ENCODE data around the gene UNK. TPM values are rescaled to one million over a fixed set of nuclear protein-coding genes. Genes with fewer than 3 reads are reported as not detected.
"Not testable (repeated sequence)": the region's sequence is repeated elsewhere in the genome, so short reads cannot be mapped to it uniquely, and the experiment has no call there.

UNK gene
- total and polyA plus RNA-seq, 9 of the 15 experiments (the other 6 are each of a cell fraction or from before 2014, with no cell fraction given) = 12.8 to 38.6 (median 24.8) TPM

DNA sequence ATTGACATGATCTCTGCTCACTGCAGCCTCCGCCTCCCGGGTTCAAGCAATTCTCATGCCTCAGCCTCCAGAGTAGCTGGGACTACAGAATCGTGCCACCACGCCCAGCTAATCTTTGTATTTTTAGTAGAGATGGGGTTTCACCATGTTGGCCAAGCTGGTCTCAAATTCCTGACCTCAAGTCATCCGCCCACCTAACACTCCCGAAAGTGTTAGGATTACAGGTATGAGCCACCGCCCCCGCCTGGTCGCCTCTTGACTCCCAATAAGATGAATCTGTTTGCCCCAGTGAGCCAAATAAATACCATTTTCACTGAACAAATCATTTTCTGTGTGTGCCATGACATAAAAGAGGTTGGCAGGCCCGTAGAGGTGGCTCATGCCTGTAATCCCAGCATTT is 74.8 kb downstream of the UNK start:
- H3K36me3 ChIP-seq (ENCODE audit: control insufficient read depth, insufficient read depth, low read length); BruUV-seq (replicated peaks); in situ Hi-C loops (cut with MboI); H3K4me3 ChIP-seq; H3K9me3 ChIP-seq (replicated peaks; ENCODE audit: control insufficient read depth, insufficient read depth, low read depth, low read length); ATAC-seq; H4K20me1 ChIP-seq (replicated peaks; ENCODE audit: control insufficient read depth, insufficient read depth, low read length); DNase-seq (ENCODE audit: extremely low read depth in 1 of 4, low spot score in 3 of 4); FAIRE-seq; H3K9me1 ChIP-seq (ENCODE audit: control insufficient read depth, insufficient read depth, low read length); H3K27me3 ChIP-seq (ENCODE audit: control insufficient read depth in 2 of 2, insufficient read depth in 2 of 2, low read length in 2 of 2): not testable (repeated sequence)
- Histone ChIP-seq H3K27ac (ENCODE audit: extremely low read depth, low read depth, low read length) (peak overlapping the region; percentile 94), H3K4me1 (replicated peaks in 1 of 2; ENCODE audit: control insufficient read depth in 2 of 2, insufficient read depth in 2 of 2, low read length in 2 of 2) (peaks cover 24 to 39% of the 10 kb centered on the region in 2 experiments), H3K9ac (ENCODE audit: insufficient read depth in 1 of 2, low read depth in 2 of 2, low read length in 2 of 2) (peak overlapping the region in 1 of 2 experiments; percentile 67; a peak in 2 of 4 replicates), H3K79me2 (ENCODE audit: control insufficient read depth, insufficient read depth, low read length) (peaks cover 17% of the 10 kb centered on the region), H3K4me2 (ENCODE audit: insufficient read depth, low read length) (peak overlapping the region; percentile 88; the same call in 1 of the 2 replicates), H2AFZ (ENCODE audit: low read depth, low read length) (peak overlapping the region; percentile 97; the same call in 1 of the 2 replicates)
- POLR2A ChIA-PET = interaction anchor here (0.6 to 8.2 kb wide), 12 partner anchors 8 to 111 kb away, joined by 3 to 109 read pairs (median 6); partner anchors contain the start of gene UNC13D
- intact Hi-C loops (cut with micrococcal nuclease) = loop anchor here (5.0 kb wide), 1 partner anchor 77 kb away; the partner anchor contains the start of gene UNK
- TF ChIP-seq ZNF311 (CRISPR knock-in tag; IDR thresholded peaks at IDR 0.05) = 0 out of 2 replicates have a peak, but pooled peaks have one; percentile 9
- TF ChIP-seq, protein P1, sequence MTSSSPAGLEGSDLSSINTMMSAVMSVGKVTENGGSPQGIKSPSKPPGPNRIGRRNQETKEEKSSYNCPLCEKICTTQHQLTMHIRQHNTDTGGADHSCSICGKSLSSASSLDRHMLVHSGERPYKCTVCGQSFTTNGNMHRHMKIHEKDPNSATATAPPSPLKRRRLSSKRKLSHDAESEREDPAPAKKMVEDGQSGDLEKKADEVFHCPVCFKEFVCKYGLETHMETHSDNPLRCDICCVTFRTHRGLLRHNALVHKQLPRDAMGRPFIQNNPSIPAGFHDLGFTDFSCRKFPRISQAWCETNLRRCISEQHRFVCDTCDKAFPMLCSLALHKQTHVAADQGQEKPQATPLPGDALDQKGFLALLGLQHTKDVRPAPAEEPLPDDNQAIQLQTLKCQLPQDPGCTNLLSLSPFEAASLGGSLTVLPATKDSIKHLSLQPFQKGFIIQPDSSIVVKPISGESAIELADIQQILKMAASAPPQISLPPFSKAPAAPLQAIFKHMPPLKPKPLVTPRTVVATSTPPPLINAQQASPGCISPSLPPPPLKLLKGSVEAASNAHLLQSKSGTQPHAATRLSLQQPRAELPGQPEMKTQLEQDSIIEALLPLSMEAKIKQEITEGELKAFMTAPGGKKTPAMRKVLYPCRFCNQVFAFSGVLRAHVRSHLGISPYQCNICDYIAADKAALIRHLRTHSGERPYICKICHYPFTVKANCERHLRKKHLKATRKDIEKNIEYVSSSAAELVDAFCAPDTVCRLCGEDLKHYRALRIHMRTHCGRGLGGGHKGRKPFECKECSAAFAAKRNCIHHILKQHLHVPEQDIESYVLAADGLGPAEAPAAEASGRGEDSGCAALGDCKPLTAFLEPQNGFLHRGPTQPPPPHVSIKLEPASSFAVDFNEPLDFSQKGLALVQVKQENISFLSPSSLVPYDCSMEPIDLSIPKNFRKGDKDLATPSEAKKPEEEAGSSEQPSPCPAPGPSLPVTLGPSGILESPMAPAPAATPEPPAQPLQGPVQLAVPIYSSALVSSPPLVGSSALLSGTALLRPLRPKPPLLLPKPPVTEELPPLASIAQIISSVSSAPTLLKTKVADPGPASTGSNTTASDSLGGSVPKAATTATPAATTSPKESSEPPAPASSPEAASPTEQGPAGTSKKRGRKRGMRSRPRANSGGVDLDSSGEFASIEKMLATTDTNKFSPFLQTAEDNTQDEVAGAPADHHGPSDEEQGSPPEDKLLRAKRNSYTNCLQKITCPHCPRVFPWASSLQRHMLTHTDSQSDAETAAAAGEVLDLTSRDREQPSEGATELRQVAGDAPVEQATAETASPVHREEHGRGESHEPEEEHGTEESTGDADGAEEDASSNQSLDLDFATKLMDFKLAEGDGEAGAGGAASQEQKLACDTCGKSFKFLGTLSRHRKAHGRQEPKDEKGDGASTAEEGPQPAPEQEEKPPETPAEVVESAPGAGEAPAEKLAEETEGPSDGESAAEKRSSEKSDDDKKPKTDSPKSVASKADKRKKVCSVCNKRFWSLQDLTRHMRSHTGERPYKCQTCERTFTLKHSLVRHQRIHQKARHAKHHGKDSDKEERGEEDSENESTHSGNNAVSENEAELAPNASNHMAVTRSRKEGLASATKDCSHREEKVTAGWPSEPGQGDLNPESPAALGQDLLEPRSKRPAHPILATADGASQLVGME (CRISPR knock-in tag; IDR thresholded peaks at IDR 0.05) = 0 out of 2 replicates have a peak, but pooled peaks have one; percentile 5
- 0 out of 2 replicates have a peak, but pooled peaks have one; percentile 19 for TF ChIP-seq MEF2D (tag; conservative IDR thresholded peaks at IDR 0.05; ENCODE audit: low read depth)
- 0 out of 2 replicates have a peak, but pooled peaks have one; percentile 16 for TF ChIP-seq GTF2A2 (tag; IDR thresholded peaks at IDR 0.05)
- peak; percentile 12; the same call in 1 of the 2 replicates for TF ChIP-seq ZNF175 (CRISPR knock-in tag; IDR thresholded peaks at IDR 0.05; ENCODE audit: low read depth)
- TF ChIP-seq EGR1 (conservative IDR thresholded peaks at IDR 0.05) = peak; percentile 68; the same call in 1 of the 2 replicates
- WGBS (ENCODE audit: insufficient coverage, low coverage, missing lambda C conversion rate) = 62% methylated on average over 10 of the region's 10 CpGs
- CTCF ChIA-PET (ENCODE audit: low intra/inter-chr PET ratio) = interaction anchor here (0.6 kb wide), 1 partner anchor 9 kb away, joined by 4 read pairs; no protein-coding TSS in a partner anchor
